Epithelial cell of umbilical artery (primary cell): ENCODE measurements around the gene SAMD4A. TPM values are rescaled to one million over a fixed set of nuclear protein-coding genes. Genes with fewer than 3 reads are reported as not detected.

Experiments
- total RNA-seq: library from RNA; depleted of rRNA; stranded (reverse); fragments of >200 nt; gene quantifications from 2 replicates; pipeline ENCODE4 v1.2.3, GENCODE V29; 2014

SAMD4A gene, protein sequence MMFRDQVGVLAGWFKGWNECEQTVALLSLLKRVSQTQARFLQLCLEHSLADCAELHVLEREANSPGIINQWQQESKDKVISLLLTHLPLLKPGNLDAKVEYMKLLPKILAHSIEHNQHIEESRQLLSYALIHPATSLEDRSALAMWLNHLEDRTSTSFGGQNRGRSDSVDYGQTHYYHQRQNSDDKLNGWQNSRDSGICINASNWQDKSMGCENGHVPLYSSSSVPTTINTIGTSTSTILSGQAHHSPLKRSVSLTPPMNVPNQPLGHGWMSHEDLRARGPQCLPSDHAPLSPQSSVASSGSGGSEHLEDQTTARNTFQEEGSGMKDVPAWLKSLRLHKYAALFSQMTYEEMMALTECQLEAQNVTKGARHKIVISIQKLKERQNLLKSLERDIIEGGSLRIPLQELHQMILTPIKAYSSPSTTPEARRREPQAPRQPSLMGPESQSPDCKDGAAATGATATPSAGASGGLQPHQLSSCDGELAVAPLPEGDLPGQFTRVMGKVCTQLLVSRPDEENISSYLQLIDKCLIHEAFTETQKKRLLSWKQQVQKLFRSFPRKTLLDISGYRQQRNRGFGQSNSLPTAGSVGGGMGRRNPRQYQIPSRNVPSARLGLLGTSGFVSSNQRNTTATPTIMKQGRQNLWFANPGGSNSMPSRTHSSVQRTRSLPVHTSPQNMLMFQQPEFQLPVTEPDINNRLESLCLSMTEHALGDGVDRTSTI
- 21.7 and 22.7 TPM in 2 replicates for total RNA-seq

DNA sequence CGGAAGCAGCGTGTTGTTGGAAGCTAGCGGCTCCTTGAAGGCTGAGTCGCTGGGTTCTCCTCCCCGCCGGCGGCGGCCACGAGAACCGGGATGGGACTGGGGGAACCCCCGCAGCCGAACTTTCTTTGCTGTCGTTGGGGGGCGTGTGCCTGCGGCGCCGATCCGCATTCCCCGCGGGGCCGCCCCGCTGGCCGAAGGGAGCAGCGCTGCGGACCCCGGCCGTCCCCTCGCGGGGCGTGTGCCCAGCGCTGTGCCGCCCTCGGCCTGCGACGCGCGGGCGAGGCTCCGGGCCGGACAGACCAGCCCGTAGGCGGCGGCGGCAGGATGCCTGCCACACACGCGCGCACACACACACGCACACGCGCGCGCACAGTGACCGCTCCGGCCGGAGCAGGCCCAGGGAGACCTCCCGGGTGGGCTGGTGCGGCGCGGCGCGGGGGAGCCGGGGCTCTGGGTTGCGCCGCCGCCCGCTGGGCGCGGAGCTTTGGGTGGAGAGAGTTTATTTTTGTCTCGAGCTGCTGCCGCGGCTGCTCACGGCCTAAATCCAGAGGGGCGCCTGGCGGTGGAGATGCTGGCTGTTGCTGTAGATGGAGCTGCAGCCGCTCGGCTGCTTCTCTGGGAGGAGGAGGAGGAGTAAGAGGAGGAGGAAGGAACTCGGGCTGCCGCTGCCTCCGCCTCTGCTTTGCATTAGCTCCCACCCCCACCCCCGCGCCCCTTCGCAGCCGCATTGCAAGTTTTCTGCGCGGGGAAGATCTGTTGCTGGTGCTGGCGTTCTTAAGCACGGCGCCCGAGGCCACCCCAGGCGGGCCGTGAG is at the start of gene SAMD4A:
Gene SAMD4A (plus strand): TSS at position 719 of the 814 bp plus-strand sequence. CDS start 789 bp downstream, outside the sequence.

Other genes starting within 250 kb of the SAMD4A start
- gene CDKN3, start 170.1 kb upstream of the SAMD4A start, total RNA-seq, result 58.5 and 90.7 TPM in 2 replicates
- gene CNIH1, start 125.8 kb upstream of the SAMD4A start, total RNA-seq, result 92.2 and 92.3 TPM in 2 replicates
- gene GMFB, start 78.1 kb upstream of the SAMD4A start, total RNA-seq, result 56.5 and 70.5 TPM in 2 replicates
- 16.9 and 17.5 TPM in 2 replicates for gene CGRRF1, start 57.2 kb upstream of the SAMD4A start, total RNA-seq